ENCODE measurements around the gene ANKZF1.

DNA sequence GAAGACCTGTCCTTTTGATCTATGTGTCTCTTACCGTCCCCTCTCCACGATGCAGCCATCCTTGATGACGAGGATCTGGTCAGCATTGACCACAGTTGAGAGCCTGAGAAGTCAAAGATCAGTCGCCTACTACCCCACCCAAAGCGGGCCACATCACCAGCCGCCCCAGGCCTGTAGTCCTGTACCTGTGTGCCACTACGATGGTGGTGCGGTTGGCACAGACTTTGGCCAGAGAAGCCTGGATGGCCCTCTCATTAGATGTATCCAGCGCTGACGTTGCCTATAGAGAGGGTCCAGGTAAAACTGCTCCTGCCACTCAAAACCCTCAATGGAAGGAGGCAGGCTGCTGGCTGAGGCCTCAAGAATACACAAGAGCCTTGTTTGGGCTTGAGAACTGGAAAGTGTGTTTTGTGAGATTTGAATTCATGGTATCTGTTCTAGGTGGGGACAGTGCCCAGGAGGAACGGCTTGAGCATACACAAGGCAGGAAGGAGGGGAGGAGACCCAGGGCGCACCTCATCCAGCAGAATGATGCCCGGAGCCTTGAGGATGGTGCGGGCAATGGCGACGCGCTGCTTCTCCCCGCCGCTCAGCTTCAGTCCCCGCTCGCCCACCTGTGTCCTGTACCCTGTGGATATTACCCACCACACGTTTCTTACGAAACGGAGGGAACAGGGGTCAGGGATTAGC is 19.3 kb upstream of the ANKZF1 start:
- no peak for TF ChIP-seq EZH2 (IDR thresholded peaks at IDR 0.05; ENCODE audit: insufficient read depth, poor library complexity, severe bottlenecking)
- TF ChIP-seq EZH2phosphoT487 (IDR thresholded peaks at IDR 0.05; ENCODE audit: insufficient read depth, low read depth) = no peak
